Measurements from ENCODE around the gene DHRS3. TPM values are rescaled to one million over a fixed set of nuclear protein-coding genes. Genes with fewer than 3 reads are reported as not detected.

Gene DHRS3
- total and polyA plus RNA-seq, 2 of the 13 experiments (the other 11 are each of a cell fraction or from before 2014, with no cell fraction given) = 48.5 to 90.5 TPM

DNA sequence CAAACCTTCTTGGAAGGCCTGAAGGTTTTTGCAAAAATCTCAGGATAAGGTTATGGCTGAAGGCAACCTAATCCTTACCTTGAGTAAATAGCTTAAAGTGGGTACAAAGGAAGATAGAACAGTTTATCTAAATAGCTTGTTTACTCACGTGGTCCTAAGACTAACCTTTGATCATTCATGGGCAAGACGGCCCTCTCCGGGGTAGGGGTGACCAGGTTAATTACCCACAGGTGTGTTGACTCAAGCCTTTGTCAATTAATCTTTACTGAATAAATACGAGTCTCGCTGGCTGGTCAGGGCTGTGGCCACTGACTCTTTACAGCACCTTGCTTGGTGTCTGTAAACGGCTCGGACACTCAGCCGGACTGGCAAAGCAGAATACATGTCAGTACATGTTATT lies 36.6 kb upstream of the DHRS3 start (continued):
- TF ChIP-seq SOX13 (IDR thresholded peaks at IDR 0.05) (no peak), SOX13 (CRISPR knock-in tag; conservative IDR thresholded peaks at IDR 0.05 in 1 of 2, IDR thresholded peaks at IDR 0.05 in 1 of 2) (peak in 1 of 2 experiments; percentile 85; a peak in 2 of 4 replicates), HMG20A (CRISPR knock-in tag; IDR thresholded peaks at IDR 0.05; ENCODE audit: borderline replicate concordance) (peak; percentile 71; the same call in 1 of the 2 replicates), CHD2 (IDR thresholded peaks at IDR 0.05; ENCODE audit: low read depth, low read length) (no peak), CBX5 (CRISPR knock-in tag; IDR thresholded peaks at IDR 0.05; ENCODE audit: borderline replicate concordance) (no peak), TRIM24 (CRISPR knock-in tag; IDR thresholded peaks at IDR 0.05) (no peak), PITX1 (CRISPR knock-in tag; IDR thresholded peaks at IDR 0.05) (peak; percentile 89), TEAD3 (CRISPR knock-in tag; optimal IDR thresholded peaks at IDR 0.05; ENCODE audit: borderline replicate concordance) (no peak), ESRRA (CRISPR knock-in tag; IDR thresholded peaks at IDR 0.05; ENCODE audit: low read depth) (no peak), BCL6 (CRISPR knock-in tag; IDR thresholded peaks at IDR 0.05) (peak; percentile 77), FOXK1 (CRISPR knock-in tag; IDR thresholded peaks at IDR 0.05; ENCODE audit: borderline replicate concordance, low read depth) (0 out of 2 replicates have a peak, but pooled peaks have one; percentile 38), SNAPC5 (CRISPR knock-in tag; IDR thresholded peaks at IDR 0.05; ENCODE audit: borderline replicate concordance) (no peak), ZNF205 (CRISPR knock-in tag; IDR thresholded peaks at IDR 0.05) (no peak), THAP11 (CRISPR knock-in tag; IDR thresholded peaks at IDR 0.05) (0 out of 2 replicates have a peak, but pooled peaks have one; percentile 31), SRSF1 (optimal IDR thresholded peaks at IDR 0.05; ENCODE audit: low read depth, low read length) (no peak), NFE2 (CRISPR knock-in tag; IDR thresholded peaks at IDR 0.05) (no peak), PHF21A (CRISPR knock-in tag; IDR thresholded peaks at IDR 0.05) (0 out of 2 replicates have a peak, but pooled peaks have one; percentile 48), ARNT (IDR thresholded peaks at IDR 0.05) (no peak), NKX3-1 (CRISPR knock-in tag; IDR thresholded peaks at IDR 0.05) (peak; percentile 69; the same call in 1 of the 2 replicates), ZBTB26 (CRISPR knock-in tag; IDR thresholded peaks at IDR 0.05; ENCODE audit: borderline replicate concordance) (no peak), BHLHE40 (IDR thresholded peaks at IDR 0.05; ENCODE audit: low read length) (peak; percentile 77; the same call in 1 of the 2 replicates), ZFY (CRISPR knock-in tag; IDR thresholded peaks at IDR 0.05) (no peak), DMTF1 (CRISPR knock-in tag; IDR thresholded peaks at IDR 0.05) (no peak), MAX (IDR thresholded peaks at IDR 0.05) (no peak), SOX5 (CRISPR knock-in tag; IDR thresholded peaks at IDR 0.05; ENCODE audit: borderline replicate concordance) (peak; percentile 65), RBAK (CRISPR knock-in tag; IDR thresholded peaks at IDR 0.05) (no peak), ZMAT5 (CRISPR knock-in tag; IDR thresholded peaks at IDR 0.05; ENCODE audit: borderline replicate concordance, low read depth) (no peak), RORA (CRISPR knock-in tag; IDR thresholded peaks at IDR 0.05) (no peak)
